ENCODE results near the gene CLSTN2. TPM values are rescaled to one million over a fixed set of nuclear protein-coding genes. Genes with fewer than 3 reads are reported as not detected.

The CLSTN2 gene
- total RNA-seq, 1 donor from 2014 or later = 9.7 TPM

GRCh38 chr3:140219923-140220452 is 285.0 kb downstream of the CLSTN2 start:
- no peak for DNase-seq (ENCODE audit: low read depth)
- TF ChIP-seq CTCF (conservative IDR thresholded peaks at IDR 0.05; ENCODE audit: low read depth, low read length) = peak; percentile 43
- no peak overlapping the region for H3K4me3 ChIP-seq (ENCODE audit: low read depth, low read length)

- DNase-seq (ENCODE audit: low read depth) = no peak
- TF ChIP-seq CTCF (conservative IDR thresholded peaks at IDR 0.05; ENCODE audit: low read depth, low read length) = no peak
These were observed 288.2 kb downstream of the CLSTN2 start for GRCh38 chr3:140223197-140223596.

DNA sequence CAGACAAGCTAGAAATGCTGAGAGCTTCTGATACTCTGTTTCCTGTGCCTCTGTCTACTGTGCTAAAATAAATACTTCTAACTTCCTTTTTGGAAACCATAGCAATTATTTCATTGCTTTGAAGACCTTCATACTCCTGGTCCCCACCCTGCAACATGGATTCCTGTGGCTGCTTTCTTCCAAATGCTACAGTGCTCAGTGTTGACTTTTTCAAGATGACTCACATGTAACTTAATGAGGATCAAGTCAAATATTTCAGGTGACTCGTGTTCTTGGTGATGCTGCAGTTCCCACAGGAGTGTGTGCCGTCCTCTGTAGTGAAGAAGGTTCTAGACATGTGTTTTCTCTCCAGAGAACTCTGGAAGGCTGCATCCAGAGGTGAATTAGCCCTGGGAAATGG is 288.6 kb downstream of the CLSTN2 start:
- TF ChIP-seq CTCF (conservative IDR thresholded peaks at IDR 0.05; ENCODE audit: low read depth, low read length) = no peak
- peak; percentile 52 for DNase-seq (ENCODE audit: low read depth)
- H3K4me3 ChIP-seq (ENCODE audit: low read depth, low read length) = no peak overlapping the region

More at GRCh38 chr3:140223197-140223596, 288.2 kb downstream of the CLSTN2 start:
- no peak overlapping the region for H3K4me3 ChIP-seq (ENCODE audit: low read depth, low read length)

DNA sequence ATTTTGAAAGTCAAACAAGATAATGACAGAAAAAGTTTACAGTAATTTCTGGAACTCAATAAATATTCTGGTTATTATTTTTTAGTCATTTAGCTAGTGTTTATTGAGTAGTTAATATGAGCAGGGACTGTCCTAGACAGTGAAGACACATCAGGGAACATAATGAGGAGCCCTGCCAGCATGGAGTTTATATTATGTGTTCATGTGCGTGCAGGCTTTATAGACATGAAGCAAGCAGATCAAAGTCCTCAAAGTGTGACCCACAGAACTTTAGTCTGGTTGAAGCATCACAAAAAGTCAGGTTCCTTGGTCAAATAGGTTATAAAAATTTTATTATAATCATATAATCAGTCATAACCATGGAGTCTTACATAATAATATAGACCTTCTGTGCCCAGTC is 289.3 kb downstream of the CLSTN2 start:
- no peak for TF ChIP-seq CTCF (conservative IDR thresholded peaks at IDR 0.05; ENCODE audit: low read depth, low read length)
- DNase-seq (ENCODE audit: low read depth) = no peak

DNA sequence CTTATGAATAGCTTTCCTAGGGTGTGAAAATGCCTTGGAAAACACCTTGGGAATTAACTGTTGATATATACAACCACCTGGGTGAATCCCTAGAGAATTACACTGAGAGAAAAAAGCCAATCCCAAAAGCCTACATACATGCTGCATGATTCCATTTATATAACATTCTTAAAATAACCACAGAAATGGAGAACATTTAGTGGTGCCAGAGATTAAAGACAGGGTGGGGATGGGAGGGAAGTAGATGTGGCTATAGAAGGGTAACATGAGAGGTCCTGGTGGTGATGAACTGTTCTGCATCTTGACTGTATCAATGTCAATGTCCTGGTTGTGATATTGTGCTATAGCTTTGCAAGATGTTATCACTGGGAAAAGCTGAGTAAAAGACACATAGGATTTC is 291.0 kb downstream of the CLSTN2 start:
- DNase-seq (ENCODE audit: low read depth) = no peak
- H3K4me3 ChIP-seq (ENCODE audit: low read depth, low read length) = no peak overlapping the region
- no peak for TF ChIP-seq CTCF (conservative IDR thresholded peaks at IDR 0.05; ENCODE audit: low read depth, low read length)

More for the DNA sequence above, 289.3 kb downstream of the CLSTN2 start:
- no peak overlapping the region for H3K4me3 ChIP-seq (ENCODE audit: low read depth, low read length)

DNA sequence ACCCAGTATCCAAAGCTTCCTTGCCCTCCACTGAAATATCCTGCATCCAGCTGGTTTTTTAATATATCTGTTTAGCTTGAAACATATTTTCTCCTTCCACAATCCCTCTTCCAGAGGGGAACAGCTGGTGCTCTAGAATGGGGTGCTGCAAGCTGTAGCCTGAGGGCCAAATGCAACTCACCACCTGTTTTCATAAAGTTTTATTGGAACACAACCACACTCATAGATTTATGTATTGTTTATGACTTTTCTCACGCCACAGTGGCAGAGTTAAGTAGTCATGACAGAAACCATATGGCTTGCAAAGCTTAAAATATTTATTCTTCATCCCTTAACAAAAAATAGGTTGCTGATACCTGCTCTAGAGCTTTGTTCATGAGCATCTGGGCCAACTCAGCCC is 298.7 kb downstream of the CLSTN2 start:
- DNase-seq (ENCODE audit: low read depth) = no peak
- H3K4me3 ChIP-seq (ENCODE audit: low read depth, low read length) = no peak overlapping the region
- no peak for TF ChIP-seq CTCF (conservative IDR thresholded peaks at IDR 0.05; ENCODE audit: low read depth, low read length)

GRCh38 chr3:140234256-140234655 is 299.3 kb downstream of the CLSTN2 start:
- no peak overlapping the region for H3K4me3 ChIP-seq (ENCODE audit: low read depth, low read length)
- TF ChIP-seq CTCF (conservative IDR thresholded peaks at IDR 0.05; ENCODE audit: low read depth, low read length) = no peak
- no peak for DNase-seq (ENCODE audit: low read depth)
